LNCAP (cell line): ENCODE data around the gene ZIC4.

Experiments
- CTCF ChIP-seq: fragments of 450-650 bp; IDR thresholded peaks from 2 replicates; pipeline ENCODE4 v1.5.1; 2017; ENCODE audit warnings: mild to moderate bottlenecking

The ZIC4 gene

GRCh38 chr3:147384210-147385058 lies 21.9 kb downstream of the ZIC4 start:
- TF ChIP-seq CTCF, result no peak

GRCh38 chr3:147383617-147384016 lies 22.7 kb downstream of the ZIC4 start:
- peak; percentile 39 for TF ChIP-seq CTCF

- no peak for TF ChIP-seq CTCF
Measured at GRCh38 chr3:147381596-147381995, 24.7 kb downstream of the ZIC4 start.

- no peak for TF ChIP-seq CTCF
Measured at GRCh38 chr3:147380977-147381376, 25.4 kb downstream of the ZIC4 start.

- no peak for TF ChIP-seq CTCF
Measured at GRCh38 chr3:147380387-147380951, 25.9 kb downstream of the ZIC4 start.

- no peak for TF ChIP-seq CTCF
Measured at GRCh38 chr3:147379651-147380050, 26.7 kb downstream of the ZIC4 start.

GRCh38 chr3:147377412-147378367 lies 28.7 kb downstream of the ZIC4 start:
- no peak for TF ChIP-seq CTCF
